K562 (cell line): ENCODE measurements around the gene GBP5. TPM values are rescaled to one million over a fixed set of nuclear protein-coding genes. Genes with fewer than 3 reads are reported as not detected.

Experiments used
- BACH1 ChIP-seq: fragments of 200-800 bp; sonication (Bioruptor generic); IDR thresholded peaks from 2 replicates; pipeline ENCODE4 v1.6.1; 2016; ENCODE audit warnings: missing genetic modification characterization, missing compliant biosample characterization
- CBFA2T3 ChIP-seq: fragments of 450-650 bp; IDR thresholded peaks from 2 replicates; pipeline ENCODE4 v1.6.1; 2017
- HLTF ChIP-seq: fragments of 450-650 bp; IDR thresholded peaks from 2 replicates; pipeline ENCODE4 v1.6.1; 2016
- POLR2H ChIP-seq: IDR thresholded peaks from 2 replicates; pipeline ENCODE4 v1.6.1; 2016; ENCODE audit warnings: missing genetic modification characterization, low read depth, mild to moderate bottlenecking, control low read depth, missing compliant biosample characterization, moderate library complexity
- ZNF717 ChIP-seq: fragments of 250-450 bp; sonication (Bioruptor Pico); IDR thresholded peaks from 2 replicates; pipeline ENCODE4 v1.5.0; 2021
- polyA plus RNA-seq, 8 experiments: library from polyadenylated mRNA; depleted of rRNA in 4 of 8; stranded (reverse) in 5 of 8; unstranded in 3 of 8; fragments of >200 nt; fragmentation: Nextera tagmentation in 2 of 8; fragmentation: Illumina TruSeq in 1 of 8; extraction: Ambion mirVana in 2 of 8; extraction: Trizol in 1 of 8; gene quantifications; 2 replicates each; pipeline versions ENCODE4 v1.2.1 to v1.2.3, GENCODE V29; 2011 to 2014; ENCODE audit warnings: inconsistent platforms in 1 of 8, missing spikeins in 1 of 8
- total RNA-seq, 7 experiments: library from RNA; depleted of rRNA in 6 of 7; stranded (reverse); fragments of >200 nt in 6 of 7; fragmentation: Illumina TruSeq in 2 of 7; extraction: Trizol in 2 of 7; gene quantifications; 2 replicates each; pipeline versions ENCODE4 v1.2.1 to v1.2.3, GENCODE V29; 2011 to 2021; ENCODE audit warnings: low replicate concordance in 1 of 7
- TF ChIP-seq, protein P1 (sequence below), 2 experiments: IDR thresholded peaks; 2 replicates each; pipeline ENCODE4 v1.6.1; 2012; ENCODE audit warnings: improper control_type of control experiment in 2 of 2, low read depth in 2 of 2, low read length in 2 of 2, borderline replicate concordance in 1 of 2
- TF ChIP-seq, protein P2 (sequence below): fragments of 150-350 bp; conservative IDR thresholded peaks from 2 replicates; pipeline ENCODE4 v1.6.1; 2014; ENCODE audit warnings: low read length

GBP5 gene
- total and polyA plus RNA-seq, 9 of the 15 experiments (the other 6 are each of a cell fraction or from before 2014, with no cell fraction given), result 0.23 to 0.91 (median 0.57) TPM

DNA sequence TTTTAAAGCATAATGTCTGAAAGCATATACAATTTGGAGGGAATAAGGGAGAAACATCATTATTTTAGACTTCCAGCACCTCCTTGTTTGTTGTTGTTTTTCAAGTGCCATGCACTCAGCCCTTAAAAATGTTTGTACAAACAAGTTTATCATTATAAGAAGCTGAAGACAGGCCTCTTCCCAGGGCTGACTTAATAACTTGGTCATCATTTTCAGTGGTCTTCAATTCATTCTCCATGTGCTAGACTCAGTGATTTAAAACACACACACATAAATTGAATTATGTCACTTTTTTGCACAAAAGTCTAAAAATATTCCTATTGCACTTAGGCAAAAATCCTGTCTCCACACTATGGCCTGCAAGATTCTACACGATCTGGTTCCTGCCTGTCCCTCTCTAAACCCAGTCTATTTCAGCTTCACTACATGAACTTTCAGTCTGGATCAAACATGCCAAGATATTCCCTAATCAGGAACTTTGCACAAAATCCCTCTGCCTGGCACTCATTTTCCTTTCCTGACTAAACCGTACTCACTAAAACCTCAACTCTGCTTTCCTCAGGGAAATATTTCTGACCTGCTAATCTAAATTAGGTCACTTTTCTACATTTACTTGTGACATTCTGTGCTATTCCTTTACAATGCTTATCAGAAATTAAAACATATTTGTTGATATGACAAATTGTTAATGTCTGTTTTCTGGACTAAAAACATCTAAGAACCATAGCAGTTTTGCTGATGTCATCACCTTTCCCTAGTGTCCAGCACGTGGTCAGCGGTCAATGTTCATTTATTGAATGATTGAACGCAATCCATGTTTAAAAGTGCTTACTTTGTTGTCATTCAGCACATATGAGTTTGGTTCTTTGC, 14.8 kb upstream of the GBP5 start (continued):
- TF ChIP-seq, protein P1, sequence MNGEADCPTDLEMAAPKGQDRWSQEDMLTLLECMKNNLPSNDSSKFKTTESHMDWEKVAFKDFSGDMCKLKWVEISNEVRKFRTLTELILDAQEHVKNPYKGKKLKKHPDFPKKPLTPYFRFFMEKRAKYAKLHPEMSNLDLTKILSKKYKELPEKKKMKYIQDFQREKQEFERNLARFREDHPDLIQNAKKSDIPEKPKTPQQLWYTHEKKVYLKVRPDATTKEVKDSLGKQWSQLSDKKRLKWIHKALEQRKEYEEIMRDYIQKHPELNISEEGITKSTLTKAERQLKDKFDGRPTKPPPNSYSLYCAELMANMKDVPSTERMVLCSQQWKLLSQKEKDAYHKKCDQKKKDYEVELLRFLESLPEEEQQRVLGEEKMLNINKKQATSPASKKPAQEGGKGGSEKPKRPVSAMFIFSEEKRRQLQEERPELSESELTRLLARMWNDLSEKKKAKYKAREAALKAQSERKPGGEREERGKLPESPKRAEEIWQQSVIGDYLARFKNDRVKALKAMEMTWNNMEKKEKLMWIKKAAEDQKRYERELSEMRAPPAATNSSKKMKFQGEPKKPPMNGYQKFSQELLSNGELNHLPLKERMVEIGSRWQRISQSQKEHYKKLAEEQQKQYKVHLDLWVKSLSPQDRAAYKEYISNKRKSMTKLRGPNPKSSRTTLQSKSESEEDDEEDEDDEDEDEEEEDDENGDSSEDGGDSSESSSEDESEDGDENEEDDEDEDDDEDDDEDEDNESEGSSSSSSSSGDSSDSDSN (IDR thresholded peaks at IDR 0.05; ENCODE audit: borderline replicate concordance in 1 of 2, low read depth in 2 of 2, low read length in 2 of 2), result no peak
- TF ChIP-seq, protein P2, sequence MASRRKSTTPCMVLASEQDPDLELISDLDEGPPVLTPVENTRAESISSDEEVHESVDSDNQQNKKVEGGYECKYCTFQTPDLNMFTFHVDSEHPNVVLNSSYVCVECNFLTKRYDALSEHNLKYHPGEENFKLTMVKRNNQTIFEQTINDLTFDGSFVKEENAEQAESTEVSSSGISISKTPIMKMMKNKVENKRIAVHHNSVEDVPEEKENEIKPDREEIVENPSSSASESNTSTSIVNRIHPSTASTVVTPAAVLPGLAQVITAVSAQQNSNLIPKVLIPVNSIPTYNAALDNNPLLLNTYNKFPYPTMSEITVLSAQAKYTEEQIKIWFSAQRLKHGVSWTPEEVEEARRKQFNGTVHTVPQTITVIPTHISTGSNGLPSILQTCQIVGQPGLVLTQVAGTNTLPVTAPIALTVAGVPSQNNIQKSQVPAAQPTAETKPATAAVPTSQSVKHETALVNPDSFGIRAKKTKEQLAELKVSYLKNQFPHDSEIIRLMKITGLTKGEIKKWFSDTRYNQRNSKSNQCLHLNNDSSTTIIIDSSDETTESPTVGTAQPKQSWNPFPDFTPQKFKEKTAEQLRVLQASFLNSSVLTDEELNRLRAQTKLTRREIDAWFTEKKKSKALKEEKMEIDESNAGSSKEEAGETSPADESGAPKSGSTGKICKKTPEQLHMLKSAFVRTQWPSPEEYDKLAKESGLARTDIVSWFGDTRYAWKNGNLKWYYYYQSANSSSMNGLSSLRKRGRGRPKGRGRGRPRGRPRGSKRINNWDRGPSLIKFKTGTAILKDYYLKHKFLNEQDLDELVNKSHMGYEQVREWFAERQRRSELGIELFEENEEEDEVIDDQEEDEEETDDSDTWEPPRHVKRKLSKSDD, result no peak
- no peak for TF ChIP-seq BACH1
- no peak for TF ChIP-seq ZNF717
- TF ChIP-seq POLR2H (tag), result no peak
- TF ChIP-seq HLTF, result no peak
- TF ChIP-seq CBFA2T3, result no peak
